Uterus (tissue), 4 donors: ENCODE results near the gene BAK1. TPM values are rescaled to one million over a fixed set of nuclear protein-coding genes. Genes with fewer than 3 reads are reported as not detected.

Experiments used
- DNase-seq, 2 donors: peaks; one replicate each; pipeline ENCODE4 v3.0.0-alpha.2; 2019 to 2020
- H3K27ac ChIP-seq, 2 donors: fragments of 200-600 bp; sonication (generic); 1 replicate in 1 of 2; 2 replicates in 1 of 2; pipeline ENCODE4 v1.5.1; 2016 to 2018
- H3K27me3 ChIP-seq, 2 donors: fragments of 200-600 bp; sonication (generic); one replicate each; pipeline ENCODE4 v1.5.1; 2018 to 2019; ENCODE audit warnings: control low read depth in 1 of 2
- H3K36me3 ChIP-seq, 2 donors: fragments of 200-600 bp; sonication (generic); one replicate each; pipeline ENCODE4 v1.5.1; 2019; ENCODE audit warnings: control low read depth in 1 of 2
- H3K4me1 ChIP-seq, 2 donors: fragments of 200-600 bp; sonication (generic); one replicate each; pipeline ENCODE4 v1.5.1; 2018 to 2019; ENCODE audit warnings: control low read depth in 1 of 2
- H3K4me3 ChIP-seq, 2 donors: fragments of 200-600 bp; sonication (generic); 1 replicate in 1 of 2; 2 replicates in 1 of 2; pipeline ENCODE4 v1.5.1; 2018 to 2019; ENCODE audit warnings: mild to moderate bottlenecking in 1 of 2
- H3K9me3 ChIP-seq, 2 donors: fragments of 200-600 bp; sonication (generic); one replicate each; pipeline ENCODE4 v1.5.1; 2019; ENCODE audit warnings: control low read depth in 1 of 2
- CTCF ChIP-seq, 4 experiments: fragments of 200-600 bp in 2 of 4; fragments of 450-650 bp in 2 of 4; sonication (generic) in 2 of 4; IDR thresholded peaks; one replicate each; pipeline ENCODE4 v1.5.1; 2016 to 2019; ENCODE audit warnings: antibody characterized with exemption in 4 of 4, mild to moderate bottlenecking in 2 of 4, moderate library complexity in 1 of 4
- POLR2A ChIP-seq, 2 donors: fragments of 450-650 bp; IDR thresholded peaks; one replicate each; pipeline ENCODE4 v1.6.1; 2016; ENCODE audit warnings: antibody characterized with exemption in 2 of 2, mild to moderate bottlenecking in 1 of 2, moderate library complexity in 1 of 2
- intact Hi-C: fragments of 100-400 bp; cut with DNase I; formaldehyde crosslinking; loops from one replicate; pipeline ENCODE4 v1.15.1; 2023; ENCODE audit warnings: low total_unique reads
- total RNA-seq, 4 donors: library from RNA; depleted of rRNA in 3 of 4; stranded (reverse); fragments of >200 nt in 3 of 4; gene quantifications; one replicate each; pipeline versions ENCODE4 v1.1.0 to v1.2.4, GENCODE V29; 2014 to 2023
- donor health status: DM: yes; HTN: yes; CAD: no.

The BAK1 gene
- total RNA-seq, 4 donors from 2014 or later: 0.88 to 15.3 (median 6.1) TPM

DNA sequence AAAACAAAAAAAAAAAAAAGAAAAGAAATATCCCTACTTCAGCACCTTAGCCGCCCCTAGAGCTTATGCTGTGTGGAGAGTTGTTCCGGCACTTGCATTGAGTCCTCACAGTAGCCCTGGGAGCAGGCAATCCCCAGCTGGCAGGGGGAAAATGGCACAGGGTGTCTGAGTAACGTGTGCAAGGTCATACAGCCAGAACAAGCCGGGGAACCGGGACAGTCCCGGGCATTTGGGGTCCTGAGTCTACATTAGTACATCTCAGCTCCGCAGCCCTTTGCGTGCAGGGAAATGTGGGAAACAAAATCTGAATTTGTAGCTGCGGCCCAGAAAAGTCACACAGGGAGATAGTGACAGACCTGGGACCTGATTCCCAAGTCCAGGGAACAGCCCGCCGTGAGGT is 3.4 kb downstream of the BAK1 start:
- intact Hi-C loops: no loop called here
- Histone ChIP-seq H3K27ac (peak overlapping the region; percentile 45 to 49), H3K9me3 (no peaks in the 10 kb centered on the region), H3K27me3 (no peaks in the 10 kb centered on the region), H3K4me1 (peaks cover 5 to 14% of the 10 kb centered on the region in 2 donors), H3K36me3 (no peaks in the 10 kb centered on the region), H3K4me3 (no peak overlapping the region)
- no peak for DNase-seq
- TF ChIP-seq CTCF (IDR thresholded peaks at IDR 0.05) (no peak), POLR2A (IDR thresholded peaks at IDR 0.05) (no peak)

DNA sequence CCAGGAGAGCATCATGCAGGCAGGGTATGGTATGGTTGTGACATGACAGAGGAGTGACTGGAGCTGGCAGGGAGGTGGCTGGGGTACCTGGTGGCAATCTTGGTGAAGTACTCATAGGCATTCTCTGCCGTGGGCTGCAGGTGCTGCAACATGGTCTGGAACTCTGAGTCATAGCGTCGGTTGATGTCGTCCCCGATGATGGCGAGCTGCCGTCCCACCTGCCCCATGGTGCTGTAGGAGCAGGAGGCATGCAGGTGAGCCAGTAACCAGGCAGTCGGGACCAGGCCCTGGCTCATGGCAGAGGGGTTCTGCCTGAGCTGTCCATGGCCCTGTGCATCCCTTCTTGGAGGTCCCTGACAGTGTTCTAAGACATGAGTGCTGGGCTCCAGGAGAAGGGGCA is 4.9 kb downstream of the BAK1 start:
- intact Hi-C loops: no loop called here
- no peaks in the 10 kb centered on the region for H3K27me3 ChIP-seq
- no peaks in the 10 kb centered on the region for H3K9me3 ChIP-seq
- H3K4me3 ChIP-seq: no peak overlapping the region
- peaks cover 5 to 17% of the 10 kb centered on the region in 2 donors for H3K4me1 ChIP-seq
- no peak for DNase-seq
- no peaks in the 10 kb centered on the region for H3K36me3 ChIP-seq
- TF ChIP-seq POLR2A (IDR thresholded peaks at IDR 0.05) (no peak), CTCF (IDR thresholded peaks at IDR 0.05) (no peak)
- no peak overlapping the region for H3K27ac ChIP-seq

DNA sequence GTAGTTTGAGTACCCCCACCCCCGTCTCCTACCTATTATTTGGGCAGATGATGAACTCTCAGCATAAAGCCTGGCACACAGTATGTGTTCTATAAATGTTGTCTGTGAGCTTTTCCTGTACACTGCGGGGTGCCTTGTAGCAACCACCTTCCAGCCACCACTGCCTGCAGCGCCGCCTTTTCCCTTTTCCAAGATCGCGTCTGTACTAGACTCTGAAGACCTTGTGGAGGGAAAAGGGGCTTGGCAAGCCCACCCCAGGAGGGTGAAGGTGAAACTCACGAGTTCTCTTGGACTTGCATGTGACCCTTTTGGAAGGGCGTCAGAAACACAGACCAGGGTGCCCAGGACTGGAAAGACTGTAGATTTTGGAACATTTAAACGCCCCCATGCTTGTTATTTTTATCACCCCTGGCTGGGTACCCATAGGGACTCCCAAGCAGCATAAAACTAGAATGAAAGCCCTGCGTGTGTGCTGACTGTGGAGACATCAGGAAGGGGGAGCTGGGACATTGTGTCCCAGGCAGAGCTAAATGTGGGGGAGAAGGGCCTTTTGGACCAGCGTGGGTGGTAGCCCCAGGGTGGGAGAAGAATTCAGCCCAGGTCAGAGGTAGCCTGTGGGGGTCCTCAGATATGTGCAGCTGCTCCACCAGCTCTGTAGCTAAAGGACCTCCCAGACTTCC is 8.3 kb downstream of the BAK1 start:
- intact Hi-C loops: no loop called here
- H3K4me3 ChIP-seq: peak overlapping the region; percentile 46 to 61
- no peaks in the 10 kb centered on the region for H3K36me3 ChIP-seq
- peak overlapping the region; percentile 88 to 89 for H3K27ac ChIP-seq
- H3K4me1 ChIP-seq: peaks cover 0 to 6% of the 10 kb centered on the region in 2 donors
- no peaks in the 10 kb centered on the region for H3K27me3 ChIP-seq
- DNase-seq: peak in 1 of 2 donors; percentile 28
- no peaks in the 10 kb centered on the region for H3K9me3 ChIP-seq
- TF ChIP-seq CTCF (IDR thresholded peaks at IDR 0.05): no peak
- TF ChIP-seq POLR2A (IDR thresholded peaks at IDR 0.05): no peak

DNA sequence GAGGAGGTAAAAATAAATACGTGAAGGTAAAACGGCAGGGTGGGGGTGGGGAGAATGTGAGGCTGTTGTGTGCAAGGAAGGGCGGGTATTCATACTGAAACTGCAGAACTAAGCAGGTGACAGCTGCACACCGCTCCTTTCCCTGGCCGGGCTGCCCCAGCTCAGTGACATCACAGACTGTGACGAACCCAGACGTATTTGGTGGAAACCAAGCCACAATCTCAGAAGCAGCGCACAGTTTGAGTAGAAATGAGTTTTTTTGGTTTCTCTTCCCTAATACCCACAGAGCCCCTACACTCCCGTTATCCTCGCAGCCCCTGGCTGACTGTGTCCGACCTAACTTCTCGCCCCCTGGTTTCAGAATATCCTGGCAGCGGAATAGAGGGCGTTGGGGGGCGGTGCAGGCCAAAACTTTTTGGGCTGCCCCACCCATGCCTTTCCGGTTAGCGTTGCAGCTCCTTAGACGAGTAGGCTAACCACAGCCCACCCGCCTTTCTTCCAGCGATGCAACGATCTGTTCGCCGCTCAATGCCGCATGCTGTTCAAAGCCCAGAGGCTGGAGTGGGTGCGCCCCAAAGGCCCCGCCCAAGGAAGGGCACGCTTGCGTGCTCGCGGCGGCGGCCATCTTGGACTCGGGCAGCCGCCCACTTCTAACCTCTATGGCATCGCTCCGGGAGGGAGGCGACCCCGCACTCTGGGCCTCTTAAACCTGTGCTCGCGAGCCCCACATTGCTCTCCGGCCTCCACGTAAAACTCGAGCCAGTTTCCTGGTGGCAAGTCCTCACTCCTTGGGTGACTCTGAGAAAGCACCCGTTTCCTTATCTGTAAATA is 9.1 kb downstream of the BAK1 start:
- TF ChIP-seq CTCF (IDR thresholded peaks at IDR 0.05): no peak
- TF ChIP-seq POLR2A (IDR thresholded peaks at IDR 0.05): peak in 1 of 2 donors; percentile 33
- intact Hi-C loops: no loop called here
- DNase-seq: peak; percentile 75 to 78

More for the DNA sequence above, 9.1 kb downstream of the BAK1 start:
- Histone ChIP-seq H3K27me3 (no peaks in the 10 kb centered on the region), H3K9me3 (no peaks in the 10 kb centered on the region), H3K27ac (peak overlapping the region; percentile 88 to 89), H3K4me1 (peaks cover 0 to 6% of the 10 kb centered on the region in 2 donors), H3K4me3 (peak overlapping the region; percentile 46 to 61), H3K36me3 (no peaks in the 10 kb centered on the region)
